Dermis blood vessel endothelial cell (primary cell): ENCODE measurements around the gene EHD1. TPM values are rescaled to one million over a fixed set of nuclear protein-coding genes. Genes with fewer than 3 reads are reported as not detected.

Source experiments
- DNase-seq: peaks from one replicate; pipeline ENCODE4 v3.0.0; 2010
- total RNA-seq: library from RNA; depleted of rRNA; stranded (reverse); fragments of >200 nt; gene quantifications from 2 replicates; pipeline ENCODE4 v1.2.3, GENCODE V29; 2014

EHD1 gene
- total RNA-seq, 1 donor from 2014 or later, result 75.9 TPM

- no peak for DNase-seq
These were observed 10.5 kb upstream of the EHD1 start for GRCh38 chr11:64888729-64889511.

- no peak for DNase-seq
These were observed 9.9 kb upstream of the EHD1 start for GRCh38 chr11:64888406-64888728.

- DNase-seq, result peak; percentile 78
These were observed 9.5 kb upstream of the EHD1 start for GRCh38 chr11:64887757-64888405.

- DNase-seq, result no peak
These were observed 8.9 kb upstream of the EHD1 start for GRCh38 chr11:64887234-64887756.

- DNase-seq, result peak; percentile 73
These were observed 7.2 kb upstream of the EHD1 start for GRCh38 chr11:64885367-64886286.

- no peak for DNase-seq
These were observed 5.6 kb upstream of the EHD1 start for GRCh38 chr11:64884019-64884418.

GRCh38 chr11:64883575-64883974, 5.2 kb upstream of the EHD1 start:
- no peak for DNase-seq

- no peak for DNase-seq
These were observed 3.8 kb upstream of the EHD1 start for GRCh38 chr11:64882243-64882642.

- DNase-seq, result no peak
These were observed 3.1 kb upstream of the EHD1 start for GRCh38 chr11:64881476-64881875.

- no peak for DNase-seq
These were observed 2.0 kb upstream of the EHD1 start for GRCh38 chr11:64880240-64881001.

- DNase-seq, result peak; percentile 33
These were observed 951 bp upstream of the EHD1 start for GRCh38 chr11:64879244-64879900.

GRCh38 chr11:64878223-64878493, 263 bp downstream of the EHD1 start:
- no peak for DNase-seq

- DNase-seq, result no peak
These were observed 815 bp downstream of the EHD1 start for GRCh38 chr11:64877390-64878222.

GRCh38 chr11:64876835-64877341, 1.5 kb downstream of the EHD1 start:
- peak; percentile 35 for DNase-seq

- no peak for DNase-seq
These were observed 2.1 kb downstream of the EHD1 start for GRCh38 chr11:64876229-64876750.

GRCh38 chr11:64875369-64876228, 2.8 kb downstream of the EHD1 start:
- no peak for DNase-seq

- no peak for DNase-seq
These were observed 3.8 kb downstream of the EHD1 start for GRCh38 chr11:64874308-64875240.

- no peak for DNase-seq
These were observed 5.5 kb downstream of the EHD1 start for GRCh38 chr11:64872790-64873488.
